H9 (cell line): Measurements from ENCODE around the gene NAT8. TPM values are rescaled to one million over a fixed set of nuclear protein-coding genes. Genes with fewer than 3 reads are reported as not detected.
A peak's percentile ranks its signal among the peaks of the same experiment; 100 is the strongest.
"Not testable (repeated sequence)": the region's sequence is repeated elsewhere in the genome, so short reads cannot be mapped to it uniquely, and the experiment has no call there.

Source experiments
- DNase-seq: peaks from one replicate; pipeline ENCODE4 v3.0.0-alpha.2; 2017
- H2AFZ ChIP-seq: one replicate; pipeline ENCODE4 v1.6.1; 2013; ENCODE audit warnings: mild to moderate bottlenecking, low read length, control low read depth, moderate library complexity
- H2AK5ac ChIP-seq: 2 replicates; pipeline ENCODE4 v1.6.1; 2013; ENCODE audit warnings: low read length, control low read depth, mixed read lengths; ENCODE audit not compliant: insufficient read length
- H2BK120ac ChIP-seq: one replicate; pipeline ENCODE4 v1.6.1; 2013; ENCODE audit warnings: low read depth, mild to moderate bottlenecking, low read length, control low read depth, inconsistent platforms; ENCODE audit not compliant: poor library complexity, severe bottlenecking
- H2BK12ac ChIP-seq: 2 replicates; pipeline ENCODE4 v1.6.1; 2013; ENCODE audit warnings: low read length, control low read depth, mixed read lengths, low read depth; ENCODE audit not compliant: insufficient read length
- H2BK15ac ChIP-seq: 2 replicates; pipeline ENCODE4 v1.6.1; 2013; ENCODE audit warnings: low read depth, low read length, control low read depth
- H2BK20ac ChIP-seq: one replicate; pipeline ENCODE4 v1.6.1; 2013; ENCODE audit warnings: low read depth, mild to moderate bottlenecking, low read length, control low read depth, inconsistent platforms; ENCODE audit not compliant: poor library complexity, severe bottlenecking
- H2BK5ac ChIP-seq: 2 replicates; pipeline ENCODE4 v1.6.1; 2013; ENCODE audit warnings: low read length, control low read depth, mixed read lengths; ENCODE audit not compliant: insufficient read length
- H3K14ac ChIP-seq: 2 replicates; pipeline ENCODE4 v1.6.1; 2013; ENCODE audit warnings: low read length, control low read depth; ENCODE audit not compliant: insufficient read depth
- H3K18ac ChIP-seq: 2 replicates; pipeline ENCODE4 v1.6.1; 2013; ENCODE audit warnings: low read depth, mild to moderate bottlenecking, mixed read lengths, low read length, control low read depth; ENCODE audit not compliant: insufficient read length
- H3K23ac ChIP-seq: 2 replicates; pipeline ENCODE4 v1.6.1; 2013; ENCODE audit warnings: low read length, control low read depth, mixed read lengths, low read depth; ENCODE audit not compliant: insufficient read length
- H3K23me2 ChIP-seq: 2 replicates; pipeline ENCODE4 v1.6.1; 2013; ENCODE audit warnings: low read depth, mild to moderate bottlenecking, mixed read lengths, low read length, control low read depth; ENCODE audit not compliant: insufficient read length, poor library complexity, severe bottlenecking
- H3K27ac ChIP-seq: 2 replicates; pipeline ENCODE4 v1.5.1; 2013; ENCODE audit warnings: low read length, control low read depth, mixed read lengths, low read depth; ENCODE audit not compliant: insufficient read length
- H3K27me3 ChIP-seq: 2 replicates; pipeline ENCODE4 v1.6.1; 2013; ENCODE audit warnings: low read length, control low read depth, inconsistent platforms; ENCODE audit not compliant: insufficient read depth
- H3K4ac ChIP-seq: 2 replicates; pipeline ENCODE4 v1.6.1; 2013; ENCODE audit warnings: low read depth, mild to moderate bottlenecking, control low read depth, inconsistent platforms, low read length, moderate library complexity
- H3K4me1 ChIP-seq: 2 replicates; pipeline ENCODE4 v1.6.1; 2013; ENCODE audit warnings: low read length, control low read depth, inconsistent platforms; ENCODE audit not compliant: insufficient read depth
- H3K4me2 ChIP-seq: 2 replicates; pipeline ENCODE4 v1.6.1; 2013; ENCODE audit warnings: low read length, control low read depth, mixed read lengths; ENCODE audit not compliant: insufficient read length, insufficient read depth
- H3K56ac ChIP-seq: 2 replicates; pipeline ENCODE4 v1.6.1; 2013; ENCODE audit warnings: low read depth, mild to moderate bottlenecking, mixed read lengths, low read length, control low read depth; ENCODE audit not compliant: insufficient read length
- H3K79me1 ChIP-seq: 2 replicates; pipeline ENCODE4 v1.6.1; 2013; ENCODE audit warnings: low read depth, mild to moderate bottlenecking, moderate library complexity, low read length, control low read depth, inconsistent platforms; ENCODE audit not compliant: insufficient read depth, poor library complexity, severe bottlenecking
- H3K79me2 ChIP-seq: 2 replicates; pipeline ENCODE4 v1.6.1; 2013; ENCODE audit warnings: low read length, control low read depth, inconsistent platforms; ENCODE audit not compliant: insufficient read depth
- H3K9ac ChIP-seq: 2 replicates; pipeline ENCODE4 v1.6.1; 2013; ENCODE audit warnings: low read length, control low read depth, mixed read lengths; ENCODE audit not compliant: insufficient read length; ENCODE audit errors: extremely low read depth
- H3K9me3 ChIP-seq: one replicate; pipeline ENCODE4 v1.6.1; 2013; ENCODE audit warnings: low read depth, low read length, inconsistent platforms; ENCODE audit not compliant: control insufficient read depth
- H3T11ph ChIP-seq: one replicate; pipeline ENCODE4 v1.6.1; 2013; ENCODE audit warnings: mild to moderate bottlenecking, low read length, control low read depth, inconsistent platforms
- H4K20me1 ChIP-seq: one replicate; pipeline ENCODE4 v1.6.1; 2013; ENCODE audit not compliant: control insufficient read depth, insufficient read length, insufficient read depth
- H4K5ac ChIP-seq: 2 replicates; pipeline ENCODE4 v1.6.1; 2013; ENCODE audit warnings: low read depth, mild to moderate bottlenecking, mixed read lengths, low read length, control low read depth; ENCODE audit not compliant: insufficient read length
- H4K8ac ChIP-seq: replicated peaks from 2 replicates; pipeline ENCODE4 v1.6.1; 2013; ENCODE audit warnings: low read length, control low read depth, mixed read lengths, low read depth; ENCODE audit not compliant: insufficient read length
- H4K91ac ChIP-seq: 2 replicates; pipeline ENCODE4 v1.6.1; 2013; ENCODE audit warnings: low read depth, mild to moderate bottlenecking, moderate library complexity, mixed read lengths, low read length, control low read depth; ENCODE audit not compliant: insufficient read length
- H3K27ac Mint-ChIP-seq, 3 experiments: 2 replicates in 2 of 3; 3 replicates in 1 of 3; pipeline ENCODE4 v1.8.0; 2020 to 2021; ENCODE audit warnings: mixed read lengths in 3 of 3, mild to moderate bottlenecking in 1 of 3, moderate library complexity in 1 of 3
- H3K27me3 Mint-ChIP-seq: 2 replicates; pipeline ENCODE4 v1.8.0; 2021; ENCODE audit warnings: low read depth, mild to moderate bottlenecking, moderate library complexity, mixed read lengths
- H3K36me3 Mint-ChIP-seq, 3 experiments: 2 replicates in 2 of 3; 3 replicates in 1 of 3; pipeline ENCODE4 v1.8.0; 2020 to 2021; ENCODE audit warnings: low read depth in 3 of 3, mixed read lengths in 3 of 3; ENCODE audit not compliant: insufficient read depth in 1 of 3
- H3K4me1 Mint-ChIP-seq, 2 experiments: 2 replicates each; pipeline ENCODE4 v1.8.0; 2020; ENCODE audit warnings: mixed read lengths in 2 of 2
- H3K4me3 Mint-ChIP-seq, 2 experiments: 2 replicates in 1 of 2; 3 replicates in 1 of 2; pipeline ENCODE4 v1.8.0; 2020 to 2021; ENCODE audit warnings: mild to moderate bottlenecking in 2 of 2, mixed read lengths in 2 of 2, moderate library complexity in 1 of 2
- H3K9me3 Mint-ChIP-seq, 2 experiments: 2 replicates in 1 of 2; 3 replicates in 1 of 2; pipeline ENCODE4 v1.8.0; 2020; ENCODE audit warnings: mild to moderate bottlenecking in 2 of 2, mixed read lengths in 2 of 2, moderate library complexity in 1 of 2
- whole genome bisulfite sequencing: extraction: QIAGEN DNeasy Blood & Tissue Kit; methylation state at CpG from one replicate; pipeline ENCODE4 v1.1.7; 2013; ENCODE audit warnings: missing lambda C conversion rate, low lambda C conversion rate, mixed read lengths; ENCODE audit not compliant: insufficient read length; ENCODE audit errors: extremely low coverage; 5-methylcytosine and 5-hydroxymethylcytosine counted together
- total RNA-seq: library from RNA; stranded (reverse); gene quantifications from 2 replicates; pipeline ENCODE4 v1.2.1, GENCODE V29; 2021
- TF ChIP-seq, protein P1 (sequence below): fragments of 200-600 bp; sonication (generic); conservative IDR thresholded peaks from 3 replicates; pipeline ENCODE4 v1.8.0; 2021; ENCODE audit warnings: antibody characterized with exemption, mild to moderate bottlenecking

NAT8 gene
- total RNA-seq, 1 experiment from 2014 or later = not detected

GRCh38 chr2:73610111-73610510 lies 32.1 kb downstream of the NAT8 start:
- H3K23me2 ChIP-seq = no peaks in the 10 kb centered on the region
- no peak overlapping the region for H3T11ph ChIP-seq

DNA sequence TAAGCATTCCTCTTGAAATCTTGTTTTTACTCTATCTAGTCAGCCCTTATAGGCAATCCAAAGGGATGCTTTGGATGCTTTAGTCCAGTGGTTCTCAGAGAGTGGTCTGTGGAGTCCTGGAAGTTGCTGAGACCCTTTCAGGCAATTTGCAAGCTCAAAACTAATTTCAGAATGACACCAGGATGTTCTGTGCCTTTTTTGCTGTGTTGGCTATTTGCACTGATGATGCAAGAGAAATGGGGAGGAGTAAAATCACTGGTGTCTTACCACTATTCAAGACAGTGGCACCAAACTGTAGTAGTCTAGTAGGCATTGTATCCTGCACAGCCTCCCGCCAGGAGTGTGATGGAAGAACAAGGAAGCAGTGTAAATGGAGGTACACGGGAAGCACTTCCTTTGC lies 37.6 kb downstream of the NAT8 start:
- H2BK15ac ChIP-seq, H3K79me1 ChIP-seq, H3K4me3 Mint-ChIP-seq, H4K91ac ChIP-seq, H3K14ac ChIP-seq, H3K4me2 ChIP-seq, DNase-seq, H2BK12ac ChIP-seq, H2BK20ac ChIP-seq, H2AK5ac ChIP-seq, H2BK5ac ChIP-seq, H3K18ac ChIP-seq, H4K5ac ChIP-seq, H3K9me3 ChIP-seq, H3K23ac ChIP-seq, H3K23me2 ChIP-seq, H3K56ac ChIP-seq, H3T11ph ChIP-seq, H3K9me3 Mint-ChIP-seq, H4K8ac ChIP-seq, H3K4me1 Mint-ChIP-seq, H3K27me3 Mint-ChIP-seq, H2BK120ac ChIP-seq, H4K20me1 ChIP-seq, H2AFZ ChIP-seq, H3K79me2 ChIP-seq, H3K27ac ChIP-seq, H3K27me3 ChIP-seq, H3K9ac ChIP-seq, H3K4ac ChIP-seq, H3K4me1 ChIP-seq: not testable (repeated sequence)
- WGBS = no CpG with 5 or more reads among the region's 2 CpGs
- H3K27ac Mint-ChIP-seq = 0 out of 7 replicates have a peak overlapping the region, but pooled peaks of 1 of the 3 experiments have one; percentile 10
- H3K36me3 Mint-ChIP-seq = peaks cover 2 to 29% (median 25%) of the 10 kb centered on the region in 3 experiments; a peak in 6 of 7 replicates

More at GRCh38 chr2:73610111-73610510, 32.1 kb downstream of the NAT8 start:
- Histone ChIP-seq H3K4me2 (no peak overlapping the region), H4K5ac (no peak overlapping the region), H3K56ac (no peak overlapping the region), H3K79me2 (no peaks in the 10 kb centered on the region), H3K9me3 (no peaks in the 10 kb centered on the region), H3K79me1 (no peaks in the 10 kb centered on the region), H3K18ac (no peak overlapping the region), H3K27me3 (no peaks in the 10 kb centered on the region), H4K20me1 (no peaks in the 10 kb centered on the region), H4K8ac (no peak overlapping the region), H2BK12ac (no peak overlapping the region), H2BK15ac (no peak overlapping the region), H3K9ac (no peak overlapping the region), H2BK20ac (no peak overlapping the region), H4K91ac (no peak overlapping the region), H3K23ac (no peak overlapping the region), H2BK5ac (no peak overlapping the region), H3K4ac (no peak overlapping the region), H3K14ac (no peak overlapping the region), H2AFZ (no peak overlapping the region), H2BK120ac (no peak overlapping the region), H3K27ac (no peak overlapping the region), H2AK5ac (no peak overlapping the region), H3K4me1 (no peaks in the 10 kb centered on the region)
- Mint-ChIP-seq H3K27me3 (no peaks in the 10 kb centered on the region), H3K4me3 (no peak overlapping the region), H3K4me1 (peaks cover 0 to 6% of the 10 kb centered on the region in 2 experiments; a peak in 2 of 4 replicates), H3K36me3 (peaks cover 1 to 10% (median 6%) of the 10 kb centered on the region in 3 experiments; a peak in 4 of 7 replicates), H3K9me3 (no peaks in the 10 kb centered on the region), H3K27ac (no peak overlapping the region; a peak in 1 of 7 replicates)
- DNase-seq = no peak
- WGBS = no CpG with 5 or more reads among the region's 3 CpGs
- TF ChIP-seq, protein P1, sequence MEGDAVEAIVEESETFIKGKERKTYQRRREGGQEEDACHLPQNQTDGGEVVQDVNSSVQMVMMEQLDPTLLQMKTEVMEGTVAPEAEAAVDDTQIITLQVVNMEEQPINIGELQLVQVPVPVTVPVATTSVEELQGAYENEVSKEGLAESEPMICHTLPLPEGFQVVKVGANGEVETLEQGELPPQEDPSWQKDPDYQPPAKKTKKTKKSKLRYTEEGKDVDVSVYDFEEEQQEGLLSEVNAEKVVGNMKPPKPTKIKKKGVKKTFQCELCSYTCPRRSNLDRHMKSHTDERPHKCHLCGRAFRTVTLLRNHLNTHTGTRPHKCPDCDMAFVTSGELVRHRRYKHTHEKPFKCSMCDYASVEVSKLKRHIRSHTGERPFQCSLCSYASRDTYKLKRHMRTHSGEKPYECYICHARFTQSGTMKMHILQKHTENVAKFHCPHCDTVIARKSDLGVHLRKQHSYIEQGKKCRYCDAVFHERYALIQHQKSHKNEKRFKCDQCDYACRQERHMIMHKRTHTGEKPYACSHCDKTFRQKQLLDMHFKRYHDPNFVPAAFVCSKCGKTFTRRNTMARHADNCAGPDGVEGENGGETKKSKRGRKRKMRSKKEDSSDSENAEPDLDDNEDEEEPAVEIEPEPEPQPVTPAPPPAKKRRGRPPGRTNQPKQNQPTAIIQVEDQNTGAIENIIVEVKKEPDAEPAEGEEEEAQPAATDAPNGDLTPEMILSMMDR = no peak
